ENCODE results near the gene PDE4B. TPM values are rescaled to one million over a fixed set of nuclear protein-coding genes. Genes with fewer than 3 reads are reported as not detected.

Gene PDE4B
- polyA plus RNA-seq, 1 experiment = 17.6 TPM

DNA sequence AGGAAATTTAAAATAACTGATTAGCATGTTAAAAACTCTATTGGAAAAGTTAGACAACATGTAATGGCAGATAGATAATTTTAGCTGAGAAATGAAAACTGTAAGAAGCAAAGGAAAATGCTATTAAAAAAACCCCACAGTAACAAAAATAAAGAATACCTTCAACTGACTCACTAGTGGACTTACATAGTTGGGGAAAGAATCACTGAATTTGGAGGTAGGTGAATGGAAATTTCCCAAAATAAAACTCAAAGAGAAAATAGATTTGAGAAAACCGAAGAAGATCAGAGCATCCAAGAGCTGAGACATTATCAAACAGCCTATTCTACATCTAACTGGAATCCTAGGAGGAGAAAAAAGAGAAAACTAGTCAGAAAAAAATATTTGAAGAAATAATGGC lies 34.7 kb downstream of the PDE4B start:
- DNase-seq (ENCODE audit: low read depth, low spot score) = no peak
- no peak overlapping the region for H3K27ac ChIP-seq (ENCODE audit: low read depth, low read length)
- POLR2A ChIA-PET = no interaction called here

GRCh38 chr1:65830306-65830705 lies 37.6 kb downstream of the PDE4B start:
- TF ChIP-seq, protein P1, sequence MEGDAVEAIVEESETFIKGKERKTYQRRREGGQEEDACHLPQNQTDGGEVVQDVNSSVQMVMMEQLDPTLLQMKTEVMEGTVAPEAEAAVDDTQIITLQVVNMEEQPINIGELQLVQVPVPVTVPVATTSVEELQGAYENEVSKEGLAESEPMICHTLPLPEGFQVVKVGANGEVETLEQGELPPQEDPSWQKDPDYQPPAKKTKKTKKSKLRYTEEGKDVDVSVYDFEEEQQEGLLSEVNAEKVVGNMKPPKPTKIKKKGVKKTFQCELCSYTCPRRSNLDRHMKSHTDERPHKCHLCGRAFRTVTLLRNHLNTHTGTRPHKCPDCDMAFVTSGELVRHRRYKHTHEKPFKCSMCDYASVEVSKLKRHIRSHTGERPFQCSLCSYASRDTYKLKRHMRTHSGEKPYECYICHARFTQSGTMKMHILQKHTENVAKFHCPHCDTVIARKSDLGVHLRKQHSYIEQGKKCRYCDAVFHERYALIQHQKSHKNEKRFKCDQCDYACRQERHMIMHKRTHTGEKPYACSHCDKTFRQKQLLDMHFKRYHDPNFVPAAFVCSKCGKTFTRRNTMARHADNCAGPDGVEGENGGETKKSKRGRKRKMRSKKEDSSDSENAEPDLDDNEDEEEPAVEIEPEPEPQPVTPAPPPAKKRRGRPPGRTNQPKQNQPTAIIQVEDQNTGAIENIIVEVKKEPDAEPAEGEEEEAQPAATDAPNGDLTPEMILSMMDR (IDR thresholded peaks at IDR 0.05; ENCODE audit: low read depth, low read length) = no peak
- no peak for DNase-seq (ENCODE audit: low read depth, low spot score)
- H3K27ac ChIP-seq (ENCODE audit: low read depth, low read length) = no peak overlapping the region
- H3K27me3 ChIP-seq (ENCODE audit: control insufficient read depth, insufficient read depth, low read length) = no peaks in the 10 kb centered on the region
- POLR2A ChIA-PET = no interaction called here
- H3K4me3 ChIP-seq (ENCODE audit: low read depth, low read length) = no peak overlapping the region
- CTCF ChIA-PET = interaction anchor here (0.8 to 1.4 kb wide), 3 partner anchors 10 to 72 kb away, joined by 3 read pairs; no protein-coding TSS in a partner anchor
- no peaks in the 10 kb centered on the region for H3K9me3 ChIP-seq (ENCODE audit: control insufficient read depth, insufficient read depth, low read length)

More for the DNA sequence above, 34.7 kb downstream of the PDE4B start:
- no peak overlapping the region for H3K4me3 ChIP-seq (ENCODE audit: low read depth, low read length)
- TF ChIP-seq, protein P1 (IDR thresholded peaks at IDR 0.05; ENCODE audit: low read depth, low read length) = no peak
- H3K27me3 ChIP-seq (ENCODE audit: control insufficient read depth, insufficient read depth, low read length) = no peaks in the 10 kb centered on the region
- CTCF ChIA-PET = no interaction called here
- 0 out of 2 replicates have a peak, but pooled peaks cover 2% of the 10 kb centered on the region for H3K9me3 ChIP-seq (ENCODE audit: control insufficient read depth, insufficient read depth, low read length)

DNA sequence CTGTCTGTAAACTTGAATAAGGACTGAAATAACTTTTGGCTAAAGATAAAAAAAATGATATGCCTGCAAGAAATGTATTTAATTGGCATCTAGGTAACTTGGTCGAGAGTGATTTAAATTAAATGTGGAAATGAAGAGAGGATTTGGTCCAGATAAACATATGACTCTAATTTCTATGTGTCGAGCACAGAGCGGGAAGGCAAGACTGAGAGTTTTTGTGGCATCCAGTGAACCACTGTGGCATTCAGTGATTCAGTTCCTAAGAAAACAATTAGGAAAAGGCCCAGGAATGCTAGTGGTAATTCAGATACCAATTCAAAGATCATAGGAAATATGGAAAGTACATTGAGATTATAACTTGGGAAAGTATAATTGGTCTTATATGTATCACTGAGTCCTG lies 39.6 kb downstream of the PDE4B start:
- Histone ChIP-seq H3K4me3 (ENCODE audit: low read depth, low read length) (no peak overlapping the region), H3K27ac (ENCODE audit: low read depth, low read length) (no peak overlapping the region), H3K9me3 (ENCODE audit: control insufficient read depth, insufficient read depth, low read length) (no peaks in the 10 kb centered on the region), H3K27me3 (ENCODE audit: control insufficient read depth, insufficient read depth, low read length) (no peaks in the 10 kb centered on the region)
- CTCF ChIA-PET = no interaction called here
- TF ChIP-seq, protein P1 (IDR thresholded peaks at IDR 0.05; ENCODE audit: low read depth, low read length) = no peak
- POLR2A ChIA-PET = no interaction called here
- DNase-seq (ENCODE audit: low read depth, low spot score) = no peak

DNA sequence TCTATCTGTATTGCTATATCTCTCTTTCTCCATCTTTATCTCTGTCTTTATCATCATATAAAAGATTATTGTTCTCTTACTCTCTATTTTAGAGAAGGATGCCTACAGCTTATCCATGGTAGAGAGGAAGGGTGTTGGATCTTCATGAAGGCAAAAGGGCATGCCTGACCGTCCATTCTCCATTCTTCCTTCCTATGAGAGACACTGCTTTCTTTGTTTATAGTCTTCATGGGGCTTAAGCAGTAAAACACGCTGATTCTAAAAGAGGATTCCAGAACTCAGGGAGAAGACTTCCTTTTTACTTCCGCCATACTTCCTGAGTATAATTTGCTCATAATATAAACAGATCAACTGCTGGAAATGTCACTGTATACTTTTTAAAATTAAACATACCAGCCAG lies 44.0 kb downstream of the PDE4B start:
- Histone ChIP-seq H3K4me3 (ENCODE audit: low read depth, low read length) (no peak overlapping the region), H3K27ac (ENCODE audit: low read depth, low read length) (no peak overlapping the region), H3K27me3 (ENCODE audit: control insufficient read depth, insufficient read depth, low read length) (no peaks in the 10 kb centered on the region), H3K9me3 (ENCODE audit: control insufficient read depth, insufficient read depth, low read length) (no peaks in the 10 kb centered on the region)
- DNase-seq (ENCODE audit: low read depth, low spot score) = no peak
- POLR2A ChIA-PET = no interaction called here
- CTCF ChIA-PET = interaction anchor here (0.6 to 1.6 kb wide), 2 partner anchors 406 to 454 kb away, joined by 3 read pairs; no protein-coding TSS in a partner anchor
- TF ChIP-seq, protein P1 (IDR thresholded peaks at IDR 0.05; ENCODE audit: low read depth, low read length) = no peak

- no peaks in the 10 kb centered on the region for H3K9me3 ChIP-seq (ENCODE audit: control insufficient read depth, insufficient read depth, low read length)
- no peak for DNase-seq (ENCODE audit: low read depth, low spot score)
- ChIA-PET POLR2A (no interaction called here), CTCF (interaction anchor here (1.0 kb wide), 1 partner anchor 10 kb away, joined by 3 read pairs; no protein-coding TSS in a partner anchor)
- H3K4me3 ChIP-seq (ENCODE audit: low read depth, low read length) = no peak overlapping the region
- H3K27ac ChIP-seq (ENCODE audit: low read depth, low read length) = no peak overlapping the region
- TF ChIP-seq, protein P1 (IDR thresholded peaks at IDR 0.05; ENCODE audit: low read depth, low read length) = no peak
- H3K27me3 ChIP-seq (ENCODE audit: control insufficient read depth, insufficient read depth, low read length) = no peaks in the 10 kb centered on the region
Observed at GRCh38 chr1:65840683-65841082, 48.0 kb downstream of the PDE4B start.
